Smooth muscle cell (in vitro differentiated cells): Measurements from ENCODE around the gene MOG. TPM values are rescaled to one million over a fixed set of nuclear protein-coding genes. Genes with fewer than 3 reads are reported as not detected.

Source experiments
- DNase-seq: peaks from one replicate; lab custom pipeline; 2025; ENCODE audit not compliant: unreplicated experiment; lab: John Stamatoyannopoulos, UW
- H2AFZ ChIP-seq: fragments of 200-600 bp; sonication (generic); 2 replicates; pipeline ENCODE4 v1.6.0; 2016; ENCODE audit warnings: antibody characterized with exemption, low read depth, mild to moderate bottlenecking
- H3F3A ChIP-seq: fragments of 200-600 bp; sonication (generic); 2 replicates; pipeline ENCODE4 v1.6.0; 2017; ENCODE audit warnings: antibody characterized with exemption, low read depth
- H3K27ac ChIP-seq: fragments of 200-600 bp; sonication (generic); 2 replicates; pipeline ENCODE4 v1.5.1; 2016; ENCODE audit warnings: low read depth, mild to moderate bottlenecking
- H3K27me3 ChIP-seq: fragments of 200-600 bp; sonication (generic); 2 replicates; pipeline ENCODE4 v1.6.1; 2016; ENCODE audit warnings: low read depth, mild to moderate bottlenecking
- H3K36me3 ChIP-seq: fragments of 200-600 bp; sonication (generic); 2 replicates; pipeline ENCODE4 v1.5.1; 2016; ENCODE audit warnings: low read depth
- H3K4me1 ChIP-seq: fragments of 200-600 bp; sonication (generic); 2 replicates; pipeline ENCODE4 v1.5.1; 2016; ENCODE audit warnings: low read depth
- H3K4me2 ChIP-seq: fragments of 200-600 bp; sonication (generic); 2 replicates; pipeline ENCODE4 v1.6.0; 2016; ENCODE audit warnings: mild to moderate bottlenecking
- H3K4me3 ChIP-seq: fragments of 200-600 bp; sonication (generic); 2 replicates; pipeline ENCODE4 v1.5.1; 2016; ENCODE audit warnings: mild to moderate bottlenecking
- H3K79me2 ChIP-seq: fragments of 200-600 bp; sonication (generic); 2 replicates; pipeline ENCODE4 v1.6.0; 2016; ENCODE audit warnings: low read depth, mild to moderate bottlenecking
- H3K9ac ChIP-seq: fragments of 200-600 bp; sonication (generic); 2 replicates; pipeline ENCODE4 v1.6.0; 2016; ENCODE audit warnings: low read depth
- H3K9me3 ChIP-seq: fragments of 200-600 bp; sonication (generic); replicated peaks from 2 replicates; pipeline ENCODE4 v1.5.1; 2016; ENCODE audit warnings: low read depth
- H4K20me1 ChIP-seq: fragments of 200-600 bp; sonication (generic); 2 replicates; pipeline ENCODE4 v1.6.0; 2016; ENCODE audit warnings: low read depth
- WGBS: methylation state at CpG from one replicate; pipeline ENCODE4 v1.1.7; 2016; ENCODE audit warnings: low lambda C conversion rate; 5-methylcytosine and 5-hydroxymethylcytosine counted together
- polyA plus RNA-seq: library from polyadenylated mRNA; unstranded; fragments of >200 nt; fragmentation: Nextera tagmentation; extraction: Ambion mirVana; gene quantifications from 2 replicates; pipeline ENCODE4 v1.2.1, GENCODE V29; 2016
- total RNA-seq: library from RNA; depleted of rRNA; stranded (reverse); fragments of >200 nt; gene quantifications from 2 replicates; pipeline ENCODE4 v1.2.3, GENCODE V29; 2014
- TF ChIP-seq, protein P1 (sequence below): fragments of 200-600 bp; sonication (generic); IDR thresholded peaks from 2 replicates; pipeline ENCODE4 v1.5.1; 2017; ENCODE audit warnings: borderline replicate concordance, mild to moderate bottlenecking, antibody characterized with exemption; ENCODE audit not compliant: insufficient read depth, poor library complexity, severe bottlenecking

Gene MOG
- total and polyA plus RNA-seq, 2 experiments from 2014 or later = not detected

DNA sequence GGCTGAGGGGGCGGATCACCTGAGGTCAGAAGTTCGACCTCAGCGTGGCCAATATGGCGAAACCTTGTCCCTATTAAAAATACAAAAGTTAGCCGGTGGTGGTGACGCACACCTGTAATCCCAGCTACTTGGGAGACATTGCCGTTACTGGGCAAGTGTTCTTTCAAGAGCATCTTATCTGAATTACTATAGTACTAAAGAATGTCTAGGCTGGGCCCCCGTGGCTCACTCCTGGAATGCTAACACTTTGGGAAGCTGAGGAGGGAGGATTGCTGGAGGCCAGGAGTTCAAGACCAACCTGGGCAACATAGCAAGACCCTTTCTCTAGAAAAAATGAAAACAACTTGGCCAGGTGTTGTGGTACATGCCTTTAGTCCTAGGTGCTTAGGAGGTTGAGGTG lies 24.9 kb downstream of the MOG start:
- no peaks in the 10 kb centered on the region for H3K79me2 ChIP-seq

DNA sequence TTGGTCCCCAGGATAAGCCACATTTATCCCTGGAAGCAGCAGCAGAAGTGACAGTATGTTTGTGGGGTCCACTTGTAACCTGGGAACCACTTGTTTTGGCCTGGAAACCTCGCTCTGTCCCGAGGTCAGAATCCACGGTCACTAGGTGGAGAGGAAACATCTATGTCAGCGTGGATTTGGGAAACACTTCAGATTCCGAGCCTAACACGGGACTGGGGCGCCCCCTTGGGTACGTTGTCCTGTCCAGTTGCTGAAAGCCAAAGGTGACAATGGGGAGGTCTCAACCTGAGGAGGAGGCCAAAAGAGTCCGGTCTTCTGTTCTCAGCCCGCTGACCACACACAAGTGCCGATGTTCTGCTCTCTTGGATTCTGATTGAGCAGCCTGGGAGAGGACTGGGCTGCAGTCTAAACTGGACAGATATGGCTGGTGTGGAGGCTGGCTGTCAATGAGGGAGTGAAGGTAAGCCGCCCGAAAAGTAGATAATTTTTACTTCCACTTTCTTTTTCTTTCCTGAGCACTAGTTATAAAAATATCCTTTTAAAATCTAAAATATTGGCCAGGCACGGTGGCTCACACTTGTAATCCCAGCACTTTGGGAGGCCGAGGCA lies 28.9 kb downstream of the MOG start:
- Histone ChIP-seq H3K27me3 (no peaks in the 10 kb centered on the region), H3K4me2 (no peak overlapping the region), H3K36me3 (no peaks in the 10 kb centered on the region), H3F3A (no peaks in the 10 kb centered on the region), H4K20me1 (no peaks in the 10 kb centered on the region), H3K27ac (no peak overlapping the region), H3K9ac (no peak overlapping the region), H3K4me1 (no peaks in the 10 kb centered on the region), H3K79me2 (no peaks in the 10 kb centered on the region), H2AFZ (no peak overlapping the region), H3K9me3 (no peaks in the 10 kb centered on the region), H3K4me3 (no peak overlapping the region)
- DNase-seq = no peak
- TF ChIP-seq, protein P1, sequence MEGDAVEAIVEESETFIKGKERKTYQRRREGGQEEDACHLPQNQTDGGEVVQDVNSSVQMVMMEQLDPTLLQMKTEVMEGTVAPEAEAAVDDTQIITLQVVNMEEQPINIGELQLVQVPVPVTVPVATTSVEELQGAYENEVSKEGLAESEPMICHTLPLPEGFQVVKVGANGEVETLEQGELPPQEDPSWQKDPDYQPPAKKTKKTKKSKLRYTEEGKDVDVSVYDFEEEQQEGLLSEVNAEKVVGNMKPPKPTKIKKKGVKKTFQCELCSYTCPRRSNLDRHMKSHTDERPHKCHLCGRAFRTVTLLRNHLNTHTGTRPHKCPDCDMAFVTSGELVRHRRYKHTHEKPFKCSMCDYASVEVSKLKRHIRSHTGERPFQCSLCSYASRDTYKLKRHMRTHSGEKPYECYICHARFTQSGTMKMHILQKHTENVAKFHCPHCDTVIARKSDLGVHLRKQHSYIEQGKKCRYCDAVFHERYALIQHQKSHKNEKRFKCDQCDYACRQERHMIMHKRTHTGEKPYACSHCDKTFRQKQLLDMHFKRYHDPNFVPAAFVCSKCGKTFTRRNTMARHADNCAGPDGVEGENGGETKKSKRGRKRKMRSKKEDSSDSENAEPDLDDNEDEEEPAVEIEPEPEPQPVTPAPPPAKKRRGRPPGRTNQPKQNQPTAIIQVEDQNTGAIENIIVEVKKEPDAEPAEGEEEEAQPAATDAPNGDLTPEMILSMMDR = no peak
- 55% methylated on average over 15 of the region's 15 CpGs for WGBS

More for the DNA sequence above, 24.9 kb downstream of the MOG start:
- Histone ChIP-seq H3K27ac (no peak overlapping the region), H4K20me1 (no peaks in the 10 kb centered on the region), H3K36me3 (no peaks in the 10 kb centered on the region), H3K9ac (no peak overlapping the region), H2AFZ (no peak overlapping the region), H3K4me1 (no peaks in the 10 kb centered on the region), H3K4me2 (no peak overlapping the region), H3K9me3 (no peaks in the 10 kb centered on the region), H3K27me3 (no peaks in the 10 kb centered on the region), H3F3A (no peaks in the 10 kb centered on the region), H3K4me3 (no peak overlapping the region)
- DNase-seq = no peak
- TF ChIP-seq, protein P1 = no peak
- WGBS = 89% methylated on average over 8 of the region's 8 CpGs

DNA sequence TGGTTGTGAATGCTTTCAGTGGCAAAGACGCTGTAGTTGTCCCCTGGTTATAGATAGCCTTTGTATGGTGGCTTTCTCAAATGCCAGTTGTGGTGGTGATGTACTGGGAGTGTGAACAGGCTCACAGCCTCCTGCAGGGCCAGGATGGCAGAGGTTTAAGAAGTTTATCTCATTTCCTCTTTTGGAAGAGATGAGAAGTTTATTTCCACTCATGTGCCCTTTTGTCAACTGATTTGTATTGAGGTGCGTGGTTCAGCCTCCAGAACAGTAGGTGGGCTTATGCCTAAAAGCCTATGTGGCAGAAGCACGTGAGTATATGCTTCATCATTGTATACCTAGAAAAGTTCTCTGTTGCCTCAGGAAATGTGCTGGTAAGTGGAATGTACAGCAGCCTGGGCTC lies 37.7 kb downstream of the MOG start:
- Histone ChIP-seq H3K4me3 (no peak overlapping the region), H3K4me2 (no peak overlapping the region), H3F3A (no peaks in the 10 kb centered on the region), H2AFZ (no peak overlapping the region), H3K9me3 (no peaks in the 10 kb centered on the region), H4K20me1 (no peaks in the 10 kb centered on the region), H3K27ac (no peak overlapping the region), H3K36me3 (no peaks in the 10 kb centered on the region), H3K79me2 (no peaks in the 10 kb centered on the region), H3K4me1 (no peaks in the 10 kb centered on the region), H3K9ac (no peak overlapping the region), H3K27me3 (no peaks in the 10 kb centered on the region)
- TF ChIP-seq, protein P1 = no peak
- WGBS = 82% methylated on average over 3 of the region's 3 CpGs
- DNase-seq = no peak
